ENCODE results near the gene LMTK3. TPM values are rescaled to one million over a fixed set of nuclear protein-coding genes. Genes with fewer than 3 reads are reported as not detected.
A peak's percentile ranks its signal among the peaks of the same experiment; 100 is the strongest.

LMTK3 gene
- polyA plus RNA-seq, 1 of the 3 experiments (the other 2 are of a cell fraction): 3.2 TPM

GRCh38 chr19:48492925-48493717 lies 18.5 kb downstream of the LMTK3 start:
- TF ChIP-seq SMC3 (IDR thresholded peaks at IDR 0.05; ENCODE audit: low read depth, low read length): no peak
- TF ChIP-seq, protein P1, sequence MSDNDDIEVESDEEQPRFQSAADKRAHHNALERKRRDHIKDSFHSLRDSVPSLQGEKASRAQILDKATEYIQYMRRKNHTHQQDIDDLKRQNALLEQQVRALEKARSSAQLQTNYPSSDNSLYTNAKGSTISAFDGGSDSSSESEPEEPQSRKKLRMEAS (IDR thresholded peaks at IDR 0.05; ENCODE audit: low read depth): no peak
- TF ChIP-seq IRF3 (IDR thresholded peaks at IDR 0.05; ENCODE audit: low read depth, low read length): no peak
- TF ChIP-seq POLR2AphosphoS5 (IDR thresholded peaks at IDR 0.05; ENCODE audit: low read depth, low read length): peak; percentile 84
- peak; percentile 9; the same call in 1 of the 2 replicates for TF ChIP-seq NRF1 (IDR thresholded peaks at IDR 0.05; ENCODE audit: low read depth, low read length)
- TF ChIP-seq PBX3 (IDR thresholded peaks at IDR 0.05): no peak
- peak; percentile 38; the same call in 1 of the 2 replicates for TF ChIP-seq TAF1 (IDR thresholded peaks at IDR 0.05; ENCODE audit: borderline replicate concordance, low read depth, low read length)
- 0 out of 2 replicates have a peak, but pooled peaks have one; percentile 1 for TF ChIP-seq NFIC (IDR thresholded peaks at IDR 0.05; ENCODE audit: borderline replicate concordance)
- Histone ChIP-seq H3K9me3 (no peaks in the 10 kb centered on the region), H3F3A (replicated peaks; ENCODE audit: insufficient read depth) (peaks cover 24% of the 10 kb centered on the region), H3K9me2 (no peaks in the 10 kb centered on the region), H3K27me3 (ENCODE audit: insufficient read depth) (no peaks in the 10 kb centered on the region), H3K36me3 (replicated peaks in 1 of 2; ENCODE audit: control insufficient read depth in 1 of 2, insufficient read depth in 2 of 2, low read length in 1 of 2) (peaks cover 0 to 11% of the 10 kb centered on the region in 2 experiments), H2AFZ (ENCODE audit: low read depth) (no peak overlapping the region), H3K4me1 (ENCODE audit: control insufficient read depth in 1 of 2, insufficient read depth in 2 of 2, low read depth in 1 of 2, low read length in 1 of 2) (peaks cover 13 to 14% of the 10 kb centered on the region in 2 experiments; a peak in 3 of 4 replicates), H3K27ac (ENCODE audit: low read depth in 2 of 2, low read length in 1 of 2) (peak overlapping the region; percentile 68 to 78), H3K4me2 (peak overlapping the region; percentile 71; the same call in 1 of the 2 replicates), H3K4me3 (ENCODE audit: low read depth in 2 of 2, low read length in 1 of 2) (peak overlapping the region; percentile 58 to 61), H3K79me2 (ENCODE audit: insufficient read depth) (peaks cover 11% of the 10 kb centered on the region; the same call in 1 of the 2 replicates), H3K9ac (peak overlapping the region; percentile 74), H4K20me1 (ENCODE audit: insufficient read depth) (no peaks in the 10 kb centered on the region)
- ChIA-PET POLR2A (interaction anchor here (0.6 to 1.3 kb wide), 3 partner anchors 9 to 126 kb away, joined by 3 to 5 read pairs (median 3); partner anchors contain the start of genes RPL18 and SPHK2), CTCF (interaction anchor here (1.0 to 15.9 kb wide), 2 partner anchors 16 to 93 kb away, joined by 3 to 230 read pairs; no protein-coding TSS in a partner anchor)
- peak; percentile 99 for DNase-seq
- WGBS (ENCODE audit: low lambda C conversion rate): under 1% methylated on average over 32 of the region's 47 CpGs

DNA sequence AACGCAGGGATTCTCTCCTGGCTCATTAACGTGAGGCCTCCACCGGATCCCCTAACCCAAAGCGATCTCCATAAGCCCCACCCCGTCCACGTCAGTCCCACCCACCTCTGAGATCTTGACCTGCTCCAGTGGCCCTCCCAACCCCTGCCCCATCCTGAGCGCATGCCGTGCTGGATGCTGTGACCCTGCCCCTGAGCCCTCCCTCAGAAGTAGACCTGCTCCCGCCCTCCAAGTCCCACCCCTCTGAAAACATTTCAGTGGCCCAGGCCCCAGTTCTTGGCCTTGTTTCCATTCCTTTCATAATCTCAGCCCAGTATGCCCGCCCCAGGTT lies 19.9 kb downstream of the LMTK3 start:
- Histone ChIP-seq H3K4me1 (ENCODE audit: control insufficient read depth in 1 of 2, insufficient read depth in 2 of 2, low read depth in 1 of 2, low read length in 1 of 2) (peaks cover 10 to 22% of the 10 kb centered on the region in 2 experiments; a peak in 3 of 4 replicates), H3K27ac (ENCODE audit: low read depth in 2 of 2, low read length in 1 of 2) (no peak overlapping the region), H3K4me2 (no peak overlapping the region), H2AFZ (ENCODE audit: low read depth) (no peak overlapping the region), H3F3A (replicated peaks; ENCODE audit: insufficient read depth) (peaks cover 36% of the 10 kb centered on the region), H3K4me3 (ENCODE audit: low read depth in 2 of 2, low read length in 1 of 2) (no peak overlapping the region), H3K9me2 (no peaks in the 10 kb centered on the region), H4K20me1 (ENCODE audit: insufficient read depth) (no peaks in the 10 kb centered on the region), H3K36me3 (replicated peaks in 1 of 2; ENCODE audit: control insufficient read depth in 1 of 2, insufficient read depth in 2 of 2, low read length in 1 of 2) (peaks cover 0 to 11% of the 10 kb centered on the region in 2 experiments), H3K9ac (no peak overlapping the region), H3K27me3 (ENCODE audit: insufficient read depth) (no peaks in the 10 kb centered on the region), H3K9me3 (no peaks in the 10 kb centered on the region), H3K79me2 (ENCODE audit: insufficient read depth) (peaks cover 11% of the 10 kb centered on the region; the same call in 1 of the 2 replicates)
- POLR2A ChIA-PET: no interaction called here
- CTCF ChIA-PET: interaction anchor here (15.9 kb wide), 1 partner anchor 95 kb away, joined by 230 read pairs; no protein-coding TSS in a partner anchor
- no peak for DNase-seq
- TF ChIP-seq TAF1 (IDR thresholded peaks at IDR 0.05; ENCODE audit: borderline replicate concordance, low read depth, low read length) (no peak), POLR2AphosphoS5 (IDR thresholded peaks at IDR 0.05; ENCODE audit: low read depth, low read length) (no peak), CTCF (IDR thresholded peaks at IDR 0.05) (no peak), EP300 (IDR thresholded peaks at IDR 0.05; ENCODE audit: borderline replicate concordance in 1 of 2, low read depth in 1 of 2, low read length in 1 of 2) (no peak), RAD21 (IDR thresholded peaks at IDR 0.05; ENCODE audit: low read length) (no peak), ELF1 (IDR thresholded peaks at IDR 0.05) (no peak), FOXJ3 (CRISPR knock-in tag; IDR thresholded peaks at IDR 0.05) (no peak), SMC3 (IDR thresholded peaks at IDR 0.05; ENCODE audit: low read depth, low read length) (no peak), EZH2phosphoT487 (IDR thresholded peaks at IDR 0.05; ENCODE audit: borderline replicate concordance, low read depth) (no peak), JUND (IDR thresholded peaks at IDR 0.05) (no peak), GATA2 (CRISPR knock-in tag; IDR thresholded peaks at IDR 0.05) (no peak), RCOR1 (IDR thresholded peaks at IDR 0.05; ENCODE audit: low read length) (no peak), YY1 (IDR thresholded peaks at IDR 0.05; ENCODE audit: low read depth) (no peak), RFX5 (IDR thresholded peaks at IDR 0.05; ENCODE audit: low read length) (no peak), TCF12 (IDR thresholded peaks at IDR 0.05) (no peak)
- TF ChIP-seq, protein P2, sequence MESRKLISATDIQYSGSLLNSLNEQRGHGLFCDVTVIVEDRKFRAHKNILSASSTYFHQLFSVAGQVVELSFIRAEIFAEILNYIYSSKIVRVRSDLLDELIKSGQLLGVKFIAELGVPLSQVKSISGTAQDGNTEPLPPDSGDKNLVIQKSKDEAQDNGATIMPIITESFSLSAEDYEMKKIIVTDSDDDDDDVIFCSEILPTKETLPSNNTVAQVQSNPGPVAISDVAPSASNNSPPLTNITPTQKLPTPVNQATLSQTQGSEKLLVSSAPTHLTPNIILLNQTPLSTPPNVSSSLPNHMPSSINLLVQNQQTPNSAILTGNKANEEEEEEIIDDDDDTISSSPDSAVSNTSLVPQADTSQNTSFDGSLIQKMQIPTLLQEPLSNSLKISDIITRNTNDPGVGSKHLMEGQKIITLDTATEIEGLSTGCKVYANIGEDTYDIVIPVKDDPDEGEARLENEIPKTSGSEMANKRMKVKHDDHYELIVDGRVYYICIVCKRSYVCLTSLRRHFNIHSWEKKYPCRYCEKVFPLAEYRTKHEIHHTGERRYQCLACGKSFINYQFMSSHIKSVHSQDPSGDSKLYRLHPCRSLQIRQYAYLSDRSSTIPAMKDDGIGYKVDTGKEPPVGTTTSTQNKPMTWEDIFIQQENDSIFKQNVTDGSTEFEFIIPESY (IDR thresholded peaks at IDR 0.05; ENCODE audit: borderline replicate concordance, low read depth): no peak
- WGBS (ENCODE audit: low lambda C conversion rate): 94% methylated on average over 5 of the region's 10 CpGs

Measured in SK-N-SH (cell line).